ENCODE results near the gene VPS4A. TPM values are rescaled to one million over a fixed set of nuclear protein-coding genes. Genes with fewer than 3 reads are reported as not detected.

VPS4A gene
- polyA plus RNA-seq (2013, experiment 1 of 2), result 33.8 TPM
- 33.7 TPM for polyA plus RNA-seq (2013, experiment 2 of 2)

GRCh38 chr16:69310653-69311532 lies at the start of gene VPS4A:
Gene VPS4A (plus strand): TSS chr16:69311350. CDS start chr16:69311512, 162 bp downstream.
- H3K9ac ChIP-seq (ENCODE audit: low read depth, low read length, poor library complexity), result peak within 1 kb of the TSS; percentile 95
- peak within 1 kb of the TSS; percentile 90 for H2BK5ac ChIP-seq (ENCODE audit: low read length)
- H3K4me2 ChIP-seq (ENCODE audit: insufficient read depth, low read length, poor library complexity, severe bottlenecking), result peak within 1 kb of the TSS; percentile 86
- H3K4me1 ChIP-seq (ENCODE audit: control insufficient read depth in 2 of 2, insufficient read depth in 1 of 2, low read depth in 1 of 2, low read length in 2 of 2), result peaks cover 2 to 4% of the 10 kb centered on the region in 2 donors
- H3K4me3 ChIP-seq (ENCODE audit: low read length in 2 of 2), result peak within 1 kb of the TSS; percentile 86 to 97
- no peaks in the 10 kb centered on the region for H3K27me3 ChIP-seq (ENCODE audit: control insufficient read depth in 3 of 3, insufficient read depth in 3 of 3, low read depth in 1 of 3, low read length in 3 of 3)
- peak within 1 kb of the TSS; percentile 82 for H3K14ac ChIP-seq (ENCODE audit: low read length)
- peak within 1 kb of the TSS; percentile 98 for H3K18ac ChIP-seq (ENCODE audit: low read length)
- H2AFZ ChIP-seq (ENCODE audit: low read length), result peak within 1 kb of the TSS; percentile 96
- H2BK15ac ChIP-seq (ENCODE audit: low read length), result no peak within 1 kb of the TSS
- H2BK12ac ChIP-seq (ENCODE audit: low read length), result no peak within 1 kb of the TSS
- H4K8ac ChIP-seq (ENCODE audit: low read depth, low read length), result no peak within 1 kb of the TSS
- DNase-seq (ENCODE audit: low spot score), result peak; percentile 96
- peaks cover 14% of the 10 kb centered on the region for H3K79me1 ChIP-seq (ENCODE audit: low read depth, low read length)
- peaks cover 16 to 32% of the 10 kb centered on the region in 2 donors for H3K36me3 ChIP-seq (replicated peaks in 1 of 2; ENCODE audit: control insufficient read depth in 2 of 2, insufficient read depth in 2 of 2, low read length in 2 of 2)
- H3K9me3 ChIP-seq (replicated peaks in 1 of 2; ENCODE audit: control insufficient read depth in 2 of 2, insufficient read depth in 1 of 2, low read depth in 1 of 2, low read length in 2 of 2), result no peaks in the 10 kb centered on the region
- H4K91ac ChIP-seq (ENCODE audit: low read depth, low read length, poor library complexity), result no peak within 1 kb of the TSS
- H3K4ac ChIP-seq (ENCODE audit: low read length), result no peak within 1 kb of the TSS
- WGBS, 2 donors (ENCODE audit: extremely low coverage in 2 of 2, insufficient read length in 2 of 2, insufficient replicate concordance in 1 of 2), result no CpG with 5 or more reads among the region's 70 CpGs
- no peak within 1 kb of the TSS for H2BK120ac ChIP-seq (ENCODE audit: low read depth, low read length)
- H2AK5ac ChIP-seq (ENCODE audit: low read depth, low read length), result peak within 1 kb of the TSS; percentile 56
- H3K27ac ChIP-seq (replicated peaks; ENCODE audit: low read length), result peak within 1 kb of the TSS; percentile 35
- H3K23ac ChIP-seq (ENCODE audit: low read depth, low read length, poor library complexity), result peak within 1 kb of the TSS; percentile 93

- peaks cover 0 to 2% of the 10 kb centered on the region in 2 donors for H3K9me3 ChIP-seq (replicated peaks in 1 of 2; ENCODE audit: control insufficient read depth in 2 of 2, insufficient read depth in 1 of 2, low read depth in 1 of 2, low read length in 2 of 2)
- H2BK5ac ChIP-seq (ENCODE audit: low read length), result no peak overlapping the region
- no peak overlapping the region for H2BK15ac ChIP-seq (ENCODE audit: low read length)
- DNase-seq (ENCODE audit: low spot score), result no peak
- H3K4me3 ChIP-seq (ENCODE audit: low read length in 2 of 2), result no peak overlapping the region
- H3K23ac ChIP-seq (ENCODE audit: low read depth, low read length, poor library complexity), result no peak overlapping the region
- no peaks in the 10 kb centered on the region for H3K4me1 ChIP-seq (ENCODE audit: control insufficient read depth in 2 of 2, insufficient read depth in 1 of 2, low read depth in 1 of 2, low read length in 2 of 2)
- H3K14ac ChIP-seq (ENCODE audit: low read length), result no peak overlapping the region
- no peak overlapping the region for H3K18ac ChIP-seq (ENCODE audit: low read length)
- no peak overlapping the region for H3K27ac ChIP-seq (replicated peaks; ENCODE audit: low read length)
- H4K91ac ChIP-seq (ENCODE audit: low read depth, low read length, poor library complexity), result no peak overlapping the region
- no peak overlapping the region for H2BK120ac ChIP-seq (ENCODE audit: low read depth, low read length)
- no peak overlapping the region for H2AFZ ChIP-seq (ENCODE audit: low read length)
- peaks cover 2% of the 10 kb centered on the region for H3K79me1 ChIP-seq (ENCODE audit: low read depth, low read length)
- H3K4me2 ChIP-seq (ENCODE audit: insufficient read depth, low read length, poor library complexity, severe bottlenecking), result no peak overlapping the region
- H3K36me3 ChIP-seq (replicated peaks in 1 of 2; ENCODE audit: control insufficient read depth in 2 of 2, insufficient read depth in 2 of 2, low read length in 2 of 2), result peaks cover 6 to 68% of the 10 kb centered on the region in 2 donors
- no peak overlapping the region for H2AK5ac ChIP-seq (ENCODE audit: low read depth, low read length)
- no peaks in the 10 kb centered on the region for H3K27me3 ChIP-seq (ENCODE audit: control insufficient read depth in 3 of 3, insufficient read depth in 3 of 3, low read depth in 1 of 3, low read length in 3 of 3)
- H4K8ac ChIP-seq (ENCODE audit: low read depth, low read length), result no peak overlapping the region
- H2BK12ac ChIP-seq (ENCODE audit: low read length), result no peak overlapping the region
- no peak overlapping the region for H3K4ac ChIP-seq (ENCODE audit: low read length)
- WGBS, 2 donors (ENCODE audit: extremely low coverage in 2 of 2, insufficient read length in 2 of 2, insufficient replicate concordance in 1 of 2), result no CpG with 5 or more reads among the region's 4 CpGs
- no peak overlapping the region for H3K9ac ChIP-seq (ENCODE audit: low read depth, low read length, poor library complexity)
Observed at GRCh38 chr16:69266334-69267063, 44.7 kb upstream of the VPS4A start.

- no peak overlapping the region for H2AFZ ChIP-seq (ENCODE audit: low read length)
- no CpG with 5 or more reads among the region's 4 CpGs for WGBS, 2 donors (ENCODE audit: extremely low coverage in 2 of 2, insufficient read length in 2 of 2, insufficient replicate concordance in 1 of 2)
- no peak overlapping the region for H2BK15ac ChIP-seq (ENCODE audit: low read length)
- no peak overlapping the region for H3K18ac ChIP-seq (ENCODE audit: low read length)
- peaks cover 2% of the 10 kb centered on the region for H3K79me1 ChIP-seq (ENCODE audit: low read depth, low read length)
- no peak overlapping the region for H3K14ac ChIP-seq (ENCODE audit: low read length)
- H2AK5ac ChIP-seq (ENCODE audit: low read depth, low read length), result no peak overlapping the region
- no peak overlapping the region for H2BK5ac ChIP-seq (ENCODE audit: low read length)
- no peak overlapping the region for H4K8ac ChIP-seq (ENCODE audit: low read depth, low read length)
- no peak overlapping the region for H3K4me3 ChIP-seq (ENCODE audit: low read length in 2 of 2)
- no peak overlapping the region for H3K23ac ChIP-seq (ENCODE audit: low read depth, low read length, poor library complexity)
- peaks cover 0 to 2% of the 10 kb centered on the region in 2 donors for H3K9me3 ChIP-seq (replicated peaks in 1 of 2; ENCODE audit: control insufficient read depth in 2 of 2, insufficient read depth in 1 of 2, low read depth in 1 of 2, low read length in 2 of 2)
- no peak overlapping the region for H4K91ac ChIP-seq (ENCODE audit: low read depth, low read length, poor library complexity)
- H3K27me3 ChIP-seq (ENCODE audit: control insufficient read depth in 3 of 3, insufficient read depth in 3 of 3, low read depth in 1 of 3, low read length in 3 of 3), result no peaks in the 10 kb centered on the region
- no peak overlapping the region for H3K4me2 ChIP-seq (ENCODE audit: insufficient read depth, low read length, poor library complexity, severe bottlenecking)
- H3K4me1 ChIP-seq (ENCODE audit: control insufficient read depth in 2 of 2, insufficient read depth in 1 of 2, low read depth in 1 of 2, low read length in 2 of 2), result no peaks in the 10 kb centered on the region
- peaks cover 6 to 68% of the 10 kb centered on the region in 2 donors for H3K36me3 ChIP-seq (replicated peaks in 1 of 2; ENCODE audit: control insufficient read depth in 2 of 2, insufficient read depth in 2 of 2, low read length in 2 of 2)
- no peak overlapping the region for H2BK12ac ChIP-seq (ENCODE audit: low read length)
- H3K9ac ChIP-seq (ENCODE audit: low read depth, low read length, poor library complexity), result no peak overlapping the region
- no peak overlapping the region for H3K4ac ChIP-seq (ENCODE audit: low read length)
- no peak overlapping the region for H3K27ac ChIP-seq (replicated peaks; ENCODE audit: low read length)
- DNase-seq (ENCODE audit: low spot score), result no peak
- no peak overlapping the region for H2BK120ac ChIP-seq (ENCODE audit: low read depth, low read length)
Observed at GRCh38 chr16:69267633-69268032, 43.5 kb upstream of the VPS4A start.

GRCh38 chr16:69270395-69270794 lies 40.8 kb upstream of the VPS4A start:
- H2AK5ac ChIP-seq (ENCODE audit: low read depth, low read length), result no peak overlapping the region
- no CpG with 5 or more reads among the region's 3 CpGs for WGBS, 2 donors (ENCODE audit: extremely low coverage in 2 of 2, insufficient read length in 2 of 2, insufficient replicate concordance in 1 of 2)
- DNase-seq (ENCODE audit: low spot score), result no peak
- no peak overlapping the region for H2AFZ ChIP-seq (ENCODE audit: low read length)
- H3K4me3 ChIP-seq (ENCODE audit: low read length in 2 of 2), result no peak overlapping the region
- no peak overlapping the region for H2BK120ac ChIP-seq (ENCODE audit: low read depth, low read length)
- no peak overlapping the region for H3K4me2 ChIP-seq (ENCODE audit: insufficient read depth, low read length, poor library complexity, severe bottlenecking)
- no peaks in the 10 kb centered on the region for H3K79me1 ChIP-seq (ENCODE audit: low read depth, low read length)
- H3K27me3 ChIP-seq (ENCODE audit: control insufficient read depth in 3 of 3, insufficient read depth in 3 of 3, low read depth in 1 of 3, low read length in 3 of 3), result no peaks in the 10 kb centered on the region
- peaks cover 7 to 69% of the 10 kb centered on the region in 2 donors for H3K36me3 ChIP-seq (replicated peaks in 1 of 2; ENCODE audit: control insufficient read depth in 2 of 2, insufficient read depth in 2 of 2, low read length in 2 of 2)
- H3K9ac ChIP-seq (ENCODE audit: low read depth, low read length, poor library complexity), result no peak overlapping the region
- H4K91ac ChIP-seq (ENCODE audit: low read depth, low read length, poor library complexity), result no peak overlapping the region
- no peak overlapping the region for H2BK15ac ChIP-seq (ENCODE audit: low read length)
- H4K8ac ChIP-seq (ENCODE audit: low read depth, low read length), result no peak overlapping the region
- H3K18ac ChIP-seq (ENCODE audit: low read length), result no peak overlapping the region
- H3K23ac ChIP-seq (ENCODE audit: low read depth, low read length, poor library complexity), result no peak overlapping the region
- H3K9me3 ChIP-seq (replicated peaks in 1 of 2; ENCODE audit: control insufficient read depth in 2 of 2, insufficient read depth in 1 of 2, low read depth in 1 of 2, low read length in 2 of 2), result no peaks in the 10 kb centered on the region
- H2BK12ac ChIP-seq (ENCODE audit: low read length), result no peak overlapping the region
- H3K14ac ChIP-seq (ENCODE audit: low read length), result no peak overlapping the region
- no peak overlapping the region for H3K27ac ChIP-seq (replicated peaks; ENCODE audit: low read length)
- H2BK5ac ChIP-seq (ENCODE audit: low read length), result no peak overlapping the region
- H3K4me1 ChIP-seq (ENCODE audit: control insufficient read depth in 2 of 2, insufficient read depth in 1 of 2, low read depth in 1 of 2, low read length in 2 of 2), result no peaks in the 10 kb centered on the region
- H3K4ac ChIP-seq (ENCODE audit: low read length), result no peak overlapping the region
